HG03378 (cell line): Measurements from ENCODE around the gene NCF1.
"Not testable (repeated sequence)": the region's sequence is repeated elsewhere in the genome, so short reads cannot be mapped to it uniquely, and the experiment has no call there.

Experiments
- ATAC-seq: cut with Tn5 transposase; IDR thresholded peaks from one replicate; pipeline ENCODE4 v1.9.1; 2021; ENCODE audit warnings: mild to moderate bottlenecking, moderate library complexity; ENCODE audit not compliant: unreplicated experiment

Gene NCF1

GRCh38 chr7:74788369-74789150 is 14.7 kb downstream of the NCF1 start:
- ATAC-seq = peak; percentile 79

- ATAC-seq = peak; percentile 9
Observed at GRCh38 chr7:74789200-74789736, 15.5 kb downstream of the NCF1 start.

GRCh38 chr7:74797848-74798622 is 24.2 kb downstream of the NCF1 start:
- ATAC-seq = not testable (repeated sequence)

GRCh38 chr7:74798644-74799043 is 24.8 kb downstream of the NCF1 start:
- not testable (repeated sequence) for ATAC-seq

- ATAC-seq = not testable (repeated sequence)
Observed at GRCh38 chr7:74815882-74816281, 42.1 kb downstream of the NCF1 start.

- peak; percentile 77 for ATAC-seq
Observed at GRCh38 chr7:74820146-74820805, 46.5 kb downstream of the NCF1 start.

- not testable (repeated sequence) for ATAC-seq
Observed at GRCh38 chr7:74821259-74821658, 47.4 kb downstream of the NCF1 start.

GRCh38 chr7:74829959-74830358 is 56.1 kb downstream of the NCF1 start:
- not testable (repeated sequence) for ATAC-seq

- not testable (repeated sequence) for ATAC-seq
Observed at GRCh38 chr7:74830411-74830810, 56.6 kb downstream of the NCF1 start.
